HepG2 (cell line): ENCODE results near the gene CXXC5. TPM values are rescaled to one million over a fixed set of nuclear protein-coding genes. Genes with fewer than 3 reads are reported as not detected.

Experiments used
- ATAC-seq: fragments of 200-7000 bp; cut with Tn5 transposase; 3 replicates; pipeline ENCODE4 v1.9.1; 2020; ENCODE audit warnings: mild to moderate bottlenecking, moderate library complexity
- BruUV-seq: library from RNA; stranded (reverse); fragments of 400-500 nt; replicated peaks from 2 replicates; lab custom pipeline; 2021; lab: Mats Ljungman, UMichigan
- CTCF ChIA-PET: fragments of 300-600 bp; formaldehyde crosslinking; extraction: SDS; loops from one replicate; lab custom pipeline; 2021; ENCODE audit warnings: low total read pairs, inconsistent platforms, low intra/inter-chr PET ratio; lab: Yijun Ruan, JAX
- POLR2A ChIA-PET: fragments of 350-600 bp; sonication (Branson Sonifier 250); formaldehyde crosslinking; loops from one replicate; lab custom pipeline; 2020; ENCODE audit warnings: antibody characterized with exemption, inconsistent platforms; lab: Yijun Ruan, JAX
- DNase-seq: peaks from one replicate; pipeline ENCODE4 v3.0.0-alpha.2; 2015; ENCODE audit warnings: low spot score
- FAIRE-seq: peaks from 3 replicates; lab custom pipeline; 2011; peaks lifted over from hg19 to GRCh38; lab: Jason Lieb, UNC
- H2AFZ ChIP-seq: one replicate; pipeline ENCODE4 v1.6.1; 2011; ENCODE audit warnings: low read length, inconsistent platforms
- H3K27ac ChIP-seq: fragments of 300-600 bp; 3 replicates; pipeline ENCODE4 v1.8.0; 2011; ENCODE audit warnings: mixed run types, mild to moderate bottlenecking, mixed read lengths, low read length, inconsistent platforms; ENCODE audit not compliant: insufficient read depth; ENCODE audit errors: extremely low read length
- H3K27me3 ChIP-seq, 2 experiments: fragments of 200-600 bp in 1 of 2; 2 replicates in 1 of 2; 3 replicates in 1 of 2; pipeline versions ENCODE4 v1.6.0 to v1.8.0; 2011; ENCODE audit warnings: low read length in 2 of 2, mild to moderate bottlenecking in 2 of 2, moderate library complexity in 2 of 2, inconsistent platforms in 1 of 2; ENCODE audit not compliant: insufficient read depth in 2 of 2, control insufficient read depth in 1 of 2
- H3K36me3 ChIP-seq, 2 experiments: fragments of 200-600 bp in 1 of 2; replicated peaks in 1 of 2; 2 replicates in 1 of 2; 3 replicates in 1 of 2; pipeline versions ENCODE4 v1.5.1 to v1.8.0; 2011; ENCODE audit warnings: low read length in 2 of 2, inconsistent platforms in 1 of 2; ENCODE audit not compliant: insufficient read depth in 2 of 2, control insufficient read depth in 1 of 2
- H3K4me1 ChIP-seq: 2 replicates; pipeline ENCODE4 v1.5.1; 2012; ENCODE audit warnings: low read length, inconsistent platforms; ENCODE audit not compliant: insufficient read depth
- H3K4me2 ChIP-seq: 2 replicates; pipeline ENCODE4 v1.6.0; 2011; ENCODE audit warnings: low read depth, low read length, inconsistent platforms
- H3K4me3 ChIP-seq, 3 experiments: fragments of 200-600 bp in 1 of 3; sonication (generic), shearing (Covaris generic) in 1 of 3; replicated peaks in 1 of 3; 2 replicates each; pipeline ENCODE4 v1.5.1; 2011 to 2016; ENCODE audit warnings: low read length in 3 of 3, inconsistent platforms in 2 of 3, low read depth in 2 of 3, mild to moderate bottlenecking in 2 of 3, control low read depth in 1 of 3, mixed read lengths in 1 of 3; ENCODE audit not compliant: insufficient read depth in 1 of 3
- H3K79me2 ChIP-seq: one replicate; pipeline ENCODE4 v1.6.1; 2011; ENCODE audit warnings: low read length, inconsistent platforms; ENCODE audit not compliant: insufficient read depth
- H3K9ac ChIP-seq: 2 replicates; pipeline ENCODE4 v1.6.0; 2011; ENCODE audit warnings: mild to moderate bottlenecking, low read depth, low read length, inconsistent platforms; ENCODE audit not compliant: insufficient read depth
- H3K9me3 ChIP-seq: 2 replicates; pipeline ENCODE4 v1.5.1; 2012; ENCODE audit warnings: mild to moderate bottlenecking, low read length
- H4K20me1 ChIP-seq: 2 replicates; pipeline ENCODE4 v1.6.0; 2011; ENCODE audit warnings: inconsistent platforms, mild to moderate bottlenecking, low read length, moderate library complexity; ENCODE audit not compliant: insufficient read depth
- CHD4 ChIP-seq: fragments of 200-600 bp; sonication (generic); IDR thresholded peaks from 2 replicates; pipeline ENCODE4 v1.7.0; 2017; ENCODE audit warnings: mild to moderate bottlenecking, low read length, borderline replicate concordance
- CREM ChIP-seq, 2 experiments: sonication (generic) in 1 of 2; formaldehyde crosslinking in 1 of 2; IDR thresholded peaks; 2 replicates each; pipeline versions ENCODE4 v1.4.0 to v1.6.1; 2016 to 2020; ENCODE audit warnings: antibody characterized with exemption in 1 of 2, mild to moderate bottlenecking in 1 of 2, missing genetic modification reagents in 1 of 2
- MEF2D ChIP-seq: sonication (generic); formaldehyde crosslinking; IDR thresholded peaks from 2 replicates; pipeline ENCODE4 v1.5.1; 2020; ENCODE audit warnings: mild to moderate bottlenecking, missing genetic modification reagents
- MTA1 ChIP-seq: sonication (generic); formaldehyde crosslinking; IDR thresholded peaks from 2 replicates; pipeline ENCODE4 v1.4.0; 2020; ENCODE audit warnings: missing genetic modification reagents, mild to moderate bottlenecking, borderline replicate concordance
- NFATC3 ChIP-seq: sonication (generic); formaldehyde crosslinking; IDR thresholded peaks from 2 replicates; pipeline ENCODE4 v1.5.1; 2020; ENCODE audit warnings: mild to moderate bottlenecking, missing genetic modification reagents
- RAD51 ChIP-seq: fragments of 450-650 bp; IDR thresholded peaks from 2 replicates; pipeline ENCODE4 v1.6.1; 2016; ENCODE audit warnings: borderline replicate concordance
- RXRA ChIP-seq: sonication (generic); formaldehyde crosslinking; IDR thresholded peaks from 2 replicates; pipeline ENCODE4 v1.5.1; 2020; ENCODE audit warnings: missing genetic modification reagents
- SNRNP70 ChIP-seq: fragments of 200-400 bp; formaldehyde crosslinking; IDR thresholded peaks from 2 replicates; pipeline ENCODE4 v1.6.1; 2017; ENCODE audit warnings: mild to moderate bottlenecking, low read depth, low read length, moderate library complexity
- SP5 ChIP-seq: IDR thresholded peaks from 2 replicates; pipeline ENCODE4 v1.6.1; 2016; ENCODE audit warnings: low read depth, borderline replicate concordance
- ZNF124 ChIP-seq: sonication (generic); formaldehyde crosslinking; IDR thresholded peaks from 2 replicates; pipeline ENCODE4 v1.4.0; 2020; ENCODE audit warnings: missing genetic modification reagents
- ZNF33B ChIP-seq: sonication (generic); formaldehyde crosslinking; IDR thresholded peaks from 2 replicates; pipeline ENCODE4 v1.5.1; 2020; ENCODE audit warnings: mild to moderate bottlenecking, missing genetic modification reagents
- ZNF670 ChIP-seq: sonication (generic); formaldehyde crosslinking; IDR thresholded peaks from 2 replicates; pipeline ENCODE4 v1.8.0; 2022; ENCODE audit warnings: mild to moderate bottlenecking, missing genetic modification reagents, borderline replicate concordance
- ZNF720 ChIP-seq: sonication (generic); formaldehyde crosslinking; IDR thresholded peaks from 2 replicates; pipeline ENCODE4 v1.4.0; 2020; ENCODE audit warnings: missing genetic modification reagents
- WGBS: methylation state at CpG from one replicate; pipeline ENCODE4 v1.1.6; 2017; ENCODE audit warnings: low lambda C conversion rate; 5-methylcytosine and 5-hydroxymethylcytosine counted together
- in situ Hi-C: cut with HindIII; loops from 2 replicates; pipeline ENCODE4 v1.10.0; 2017; ENCODE audit warnings: low pct_unique_long_range_greater_than_20kb; ENCODE audit not compliant: extremely low pct_ligation_motif_present
- intact Hi-C: fragments of 100-400 bp; cut with micrococcal nuclease; formaldehyde crosslinking; loops from one replicate; pipeline ENCODE4 v1.10.0; 2022; ENCODE audit not compliant: unreplicated experiment
- polyA plus RNA-seq, 8 experiments: library from polyadenylated mRNA; depleted of rRNA in 3 of 8; stranded (reverse) in 7 of 8; unstranded in 1 of 8; fragments of >200 nt; fragmentation: Illumina TruSeq in 4 of 8; extraction: Trizol in 4 of 8; gene quantifications; 2 replicates each; pipeline versions ENCODE4 v1.2.1 to v1.2.3, GENCODE V29; 2011 to 2016; ENCODE audit warnings: low read depth in 4 of 8, missing spikeins in 1 of 8, mixed read lengths in 1 of 8; ENCODE audit not compliant: insufficient read depth in 1 of 8
- total RNA-seq, 5 experiments: library from RNA; depleted of rRNA; stranded (reverse); fragments of >200 nt; fragmentation: Illumina TruSeq; extraction: Trizol; gene quantifications; 2 replicates each; pipeline ENCODE4 v1.2.3, GENCODE V29; 2016; ENCODE audit warnings: low read depth in 1 of 5
- TF ChIP-seq, protein P1 (sequence below): IDR thresholded peaks from 2 replicates; pipeline ENCODE4 v1.6.1; 2016; ENCODE audit warnings: low read depth
- TF ChIP-seq, protein P2 (sequence below), 2 experiments: sonication (generic) in 1 of 2; formaldehyde crosslinking in 1 of 2; IDR thresholded peaks; 2 replicates each; pipeline versions ENCODE4 v1.6.1 to v1.9.0; 2014 to 2022; ENCODE audit warnings: antibody characterized with exemption in 1 of 2, borderline replicate concordance in 1 of 2, inconsistent platforms in 1 of 2, low read depth in 1 of 2, missing genetic modification reagents in 1 of 2

CXXC5 gene
- total and polyA plus RNA-seq, 2 of the 13 experiments (the other 11 are each of a cell fraction or from before 2014, with no cell fraction given): 32.3 to 33.0 TPM

DNA sequence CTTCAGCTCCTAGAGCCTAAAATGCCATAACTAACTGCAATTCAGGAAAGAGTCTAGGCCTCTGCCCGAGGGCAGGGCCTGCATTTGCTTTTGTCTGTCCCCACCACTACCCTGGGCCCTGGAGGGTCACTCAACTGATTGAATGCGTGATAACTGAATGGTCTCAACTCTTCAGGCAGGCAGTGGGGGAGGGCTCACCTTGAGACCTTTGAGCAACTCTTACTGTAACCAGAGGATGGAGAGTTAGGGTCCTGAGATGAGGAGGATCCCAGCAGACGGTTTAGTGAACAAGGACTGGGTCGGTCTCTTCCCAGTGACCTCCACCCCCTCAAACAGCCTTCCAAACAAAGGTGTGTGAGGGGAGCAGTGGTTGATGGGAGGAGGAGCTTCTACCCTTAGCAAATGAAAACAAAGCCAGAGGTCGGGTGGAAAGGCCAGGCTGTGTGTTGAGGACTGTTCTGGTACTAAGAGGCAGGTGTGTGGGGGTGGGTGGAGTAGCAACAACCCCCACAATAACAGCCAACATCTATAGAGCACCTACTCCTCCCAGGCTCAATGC, 59.4 kb downstream of the CXXC5 start:
- POLR2A ChIA-PET: interaction anchor here (0.6 to 6.1 kb wide), 8 partner anchors 11 to 70 kb away, joined by 3 to 62 read pairs (median 6); partner anchors contain the start of gene CXXC5
- no TSS peak for BruUV-seq
- DNase-seq: peak; percentile 68
- no peaks in the 10 kb centered on the region for H3K36me3 ChIP-seq
- peak; percentile 16 for ATAC-seq
- no peaks in the 10 kb centered on the region for H3K27me3 ChIP-seq
- no peak overlapping the region for H2AFZ ChIP-seq
- H4K20me1 ChIP-seq: no peaks in the 10 kb centered on the region
- no peaks in the 10 kb centered on the region for H3K79me2 ChIP-seq
- in situ Hi-C loops: loop anchor here (5.0 kb wide), 1 partner anchor 70 kb away; no protein-coding TSS in a partner anchor
- H3K4me2 ChIP-seq: peak overlapping the region; percentile 87
- no peak overlapping the region for H3K9ac ChIP-seq
- WGBS: 0% methylated on average over 5 of the region's 5 CpGs
- FAIRE-seq: peak; percentile 90
- no peaks in the 10 kb centered on the region for H3K9me3 ChIP-seq
- intact Hi-C loops: loop anchor here (5.0 kb wide), 1 partner anchor 40 kb away; no protein-coding TSS in a partner anchor
- CTCF ChIA-PET: no interaction called here
- peaks cover 63% of the 10 kb centered on the region for H3K4me1 ChIP-seq
- peak overlapping the region; percentile 51 for H3K27ac ChIP-seq
- H3K4me3 ChIP-seq: peak overlapping the region in 2 of 3 experiments; percentile 12 to 22; a peak in 2 of 6 replicates
- TF ChIP-seq ZNF720 (CRISPR knock-in tag): no peak
- TF ChIP-seq ZNF124 (CRISPR knock-in tag): no peak
- TF ChIP-seq, protein P1, sequence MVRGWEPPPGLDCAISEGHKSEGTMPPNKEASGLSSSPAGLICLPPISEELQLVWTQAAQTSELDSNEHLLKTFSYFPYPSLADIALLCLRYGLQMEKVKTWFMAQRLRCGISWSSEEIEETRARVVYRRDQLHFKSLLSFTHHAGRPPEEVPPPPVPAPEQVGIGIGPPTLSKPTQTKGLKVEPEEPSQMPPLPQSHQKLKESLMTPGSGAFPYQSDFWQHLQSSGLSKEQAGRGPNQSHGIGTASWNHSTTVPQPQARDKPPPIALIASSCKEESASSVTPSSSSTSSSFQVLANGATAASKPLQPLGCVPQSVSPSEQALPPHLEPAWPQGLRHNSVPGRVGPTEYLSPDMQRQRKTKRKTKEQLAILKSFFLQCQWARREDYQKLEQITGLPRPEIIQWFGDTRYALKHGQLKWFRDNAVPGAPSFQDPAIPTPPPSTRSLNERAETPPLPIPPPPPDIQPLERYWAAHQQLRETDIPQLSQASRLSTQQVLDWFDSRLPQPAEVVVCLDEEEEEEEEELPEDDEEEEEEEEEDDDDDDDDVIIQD (CRISPR knock-in tag): no peak
- TF ChIP-seq NFATC3: no peak
- no peak for TF ChIP-seq ZNF670 (CRISPR knock-in tag)
- TF ChIP-seq ZNF33B (CRISPR knock-in tag): no peak
- TF ChIP-seq RXRA (CRISPR knock-in tag): 0 out of 2 replicates have a peak, but pooled peaks have one; percentile 21
- no peak for TF ChIP-seq CHD4
- 0 out of 2 replicates have a peak, but pooled peaks have one; percentile 30 for TF ChIP-seq MEF2D (CRISPR knock-in tag)
- TF ChIP-seq RAD51: no peak
- TF ChIP-seq SNRNP70: no peak
- 0 out of 2 replicates have a peak, but pooled peaks have one; percentile 2 for TF ChIP-seq CREM (IDR thresholded peaks at IDR 0.05)
- TF ChIP-seq CREM (CRISPR knock-in tag; IDR thresholded peaks at IDR 0.05): no peak
- peak; percentile 41; the same call in 1 of the 2 replicates for TF ChIP-seq MTA1 (CRISPR knock-in tag)
- TF ChIP-seq SP5 (CRISPR knock-in tag): peak; percentile 54; the same call in 1 of the 2 replicates
- TF ChIP-seq, protein P2, sequence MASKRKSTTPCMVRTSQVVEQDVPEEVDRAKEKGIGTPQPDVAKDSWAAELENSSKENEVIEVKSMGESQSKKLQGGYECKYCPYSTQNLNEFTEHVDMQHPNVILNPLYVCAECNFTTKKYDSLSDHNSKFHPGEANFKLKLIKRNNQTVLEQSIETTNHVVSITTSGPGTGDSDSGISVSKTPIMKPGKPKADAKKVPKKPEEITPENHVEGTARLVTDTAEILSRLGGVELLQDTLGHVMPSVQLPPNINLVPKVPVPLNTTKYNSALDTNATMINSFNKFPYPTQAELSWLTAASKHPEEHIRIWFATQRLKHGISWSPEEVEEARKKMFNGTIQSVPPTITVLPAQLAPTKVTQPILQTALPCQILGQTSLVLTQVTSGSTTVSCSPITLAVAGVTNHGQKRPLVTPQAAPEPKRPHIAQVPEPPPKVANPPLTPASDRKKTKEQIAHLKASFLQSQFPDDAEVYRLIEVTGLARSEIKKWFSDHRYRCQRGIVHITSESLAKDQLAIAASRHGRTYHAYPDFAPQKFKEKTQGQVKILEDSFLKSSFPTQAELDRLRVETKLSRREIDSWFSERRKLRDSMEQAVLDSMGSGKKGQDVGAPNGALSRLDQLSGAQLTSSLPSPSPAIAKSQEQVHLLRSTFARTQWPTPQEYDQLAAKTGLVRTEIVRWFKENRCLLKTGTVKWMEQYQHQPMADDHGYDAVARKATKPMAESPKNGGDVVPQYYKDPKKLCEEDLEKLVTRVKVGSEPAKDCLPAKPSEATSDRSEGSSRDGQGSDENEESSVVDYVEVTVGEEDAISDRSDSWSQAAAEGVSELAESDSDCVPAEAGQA (IDR thresholded peaks at IDR 0.05; ENCODE audit: low read depth): no peak
- TF ChIP-seq, protein P2 (CRISPR knock-in tag; IDR thresholded peaks at IDR 0.05; ENCODE audit: borderline replicate concordance): no peak
